ENCODE measurements around the gene ARHGEF40. TPM values are rescaled to one million over a fixed set of nuclear protein-coding genes. Genes with fewer than 3 reads are reported as not detected.
A peak's percentile ranks its signal among the peaks of the same experiment; 100 is the strongest.

Gene ARHGEF40
- total RNA-seq, 1 experiment from 2014 or later, result 74.2 TPM

DNA sequence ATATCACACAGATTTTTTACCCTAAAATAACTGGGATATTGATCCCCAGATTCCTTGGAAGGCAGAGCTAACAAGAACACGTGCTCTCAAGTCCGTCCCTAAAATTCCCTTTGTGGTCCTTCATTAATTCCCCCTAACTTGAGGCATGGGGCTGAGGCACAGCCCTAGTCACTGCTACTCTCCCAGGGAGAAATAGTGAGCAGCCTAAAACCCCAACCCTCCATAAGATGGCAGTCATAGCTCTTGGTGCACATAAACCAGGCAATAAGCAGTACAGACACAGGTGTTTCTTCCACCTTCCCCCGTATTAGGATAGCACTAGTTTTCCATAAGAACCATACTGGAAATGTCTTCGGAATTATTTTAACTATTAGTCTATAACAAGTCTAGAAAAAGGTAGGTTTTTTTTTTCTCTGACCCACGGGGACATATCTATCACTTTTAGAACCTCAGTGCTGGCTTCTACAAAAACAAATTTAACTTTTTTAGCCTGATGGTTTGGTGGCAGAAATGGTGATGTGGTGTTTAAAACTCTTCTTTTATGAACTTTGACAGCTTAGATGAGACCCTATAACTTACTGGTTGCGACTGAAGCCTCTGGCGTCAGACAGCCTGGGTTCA is 3.1 kb upstream of the ARHGEF40 start:
- no peak overlapping the region for H3K27ac Mint-ChIP-seq
- peaks cover 6% of the 10 kb centered on the region; the same call in 1 of the 2 replicates for H3K27me3 Mint-ChIP-seq (ENCODE audit: low read depth)
- DNase-seq (ENCODE audit: low spot score) (no peak), ATAC-seq (no peak)
- peaks cover 21% of the 10 kb centered on the region for H3K4me1 Mint-ChIP-seq
- POLR2A ChIA-PET, result no interaction called here
- no peaks in the 10 kb centered on the region for H3K9me3 Mint-ChIP-seq
- no peaks in the 10 kb centered on the region for H3K36me3 Mint-ChIP-seq
- CTCF ChIA-PET, result interaction anchor here (0.7 to 5.9 kb wide), 14 partner anchors 15 to 422 kb away, joined by 3 to 142 read pairs (median 5); partner anchors contain the start of genes SLC39A2, TMEM253 and ZNF219
- no peak overlapping the region for H3K4me3 Mint-ChIP-seq
- TF ChIP-seq, protein P1, sequence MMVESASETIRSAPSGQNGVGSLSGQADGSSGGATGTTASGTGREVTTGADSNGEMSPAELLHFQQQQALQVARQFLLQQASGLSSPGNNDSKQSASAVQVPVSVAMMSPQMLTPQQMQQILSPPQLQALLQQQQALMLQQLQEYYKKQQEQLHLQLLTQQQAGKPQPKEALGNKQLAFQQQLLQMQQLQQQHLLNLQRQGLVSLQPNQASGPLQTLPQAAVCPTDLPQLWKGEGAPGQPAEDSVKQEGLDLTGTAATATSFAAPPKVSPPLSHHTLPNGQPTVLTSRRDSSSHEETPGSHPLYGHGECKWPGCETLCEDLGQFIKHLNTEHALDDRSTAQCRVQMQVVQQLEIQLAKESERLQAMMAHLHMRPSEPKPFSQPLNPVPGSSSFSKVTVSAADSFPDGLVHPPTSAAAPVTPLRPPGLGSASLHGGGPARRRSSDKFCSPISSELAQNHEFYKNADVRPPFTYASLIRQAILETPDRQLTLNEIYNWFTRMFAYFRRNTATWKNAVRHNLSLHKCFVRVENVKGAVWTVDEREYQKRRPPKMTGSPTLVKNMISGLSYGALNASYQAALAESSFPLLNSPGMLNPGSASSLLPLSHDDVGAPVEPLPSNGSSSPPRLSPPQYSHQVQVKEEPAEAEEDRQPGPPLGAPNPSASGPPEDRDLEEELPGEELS (CRISPR knock-in tag; IDR thresholded peaks at IDR 0.05), result no peak
- no peak for TF ChIP-seq ZNF232 (CRISPR knock-in tag; IDR thresholded peaks at IDR 0.05)

DNA sequence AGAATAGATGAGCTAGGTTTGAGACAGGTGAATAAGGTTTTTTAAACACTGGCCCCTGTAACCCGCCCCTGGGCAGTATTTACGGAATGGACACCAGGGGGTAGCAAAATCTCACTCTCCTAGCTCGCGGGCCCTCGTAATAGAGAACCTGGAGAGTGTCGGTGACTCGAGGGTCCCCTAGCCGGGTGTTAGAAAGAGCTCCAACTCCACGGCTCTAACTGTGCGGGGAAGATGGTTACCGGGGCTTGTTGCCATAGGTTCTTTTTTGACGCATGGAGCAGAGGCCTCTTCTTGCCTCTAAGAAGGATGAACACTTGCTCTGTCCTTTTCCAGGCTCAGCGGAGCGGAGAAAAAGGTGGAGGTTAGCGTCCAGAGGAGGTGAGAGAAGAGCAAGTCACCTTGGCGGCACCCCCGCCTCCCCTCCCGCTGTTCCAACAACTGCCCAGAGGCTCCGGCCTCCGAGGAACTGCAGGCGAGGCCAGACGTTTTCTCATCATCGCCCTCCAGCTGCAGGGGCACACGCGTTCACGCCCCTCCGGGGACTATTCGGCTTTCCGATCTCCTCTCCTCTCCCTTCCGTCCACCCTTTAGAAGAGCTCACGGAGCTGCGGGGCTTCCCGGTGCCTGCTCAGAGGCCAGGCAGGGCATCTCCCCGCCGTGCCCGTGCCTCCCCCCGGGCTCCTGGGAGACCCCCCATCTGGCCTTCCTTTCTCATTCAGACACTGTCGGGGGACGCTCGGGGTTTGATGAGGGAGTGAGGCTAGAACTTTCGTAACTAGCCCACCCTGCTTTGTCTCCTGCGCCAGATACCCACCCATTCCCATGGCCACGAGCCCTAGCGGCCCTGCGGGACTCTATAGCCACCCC is 1.4 kb upstream of the ARHGEF40 start:
- Mint-ChIP-seq H3K27me3 (ENCODE audit: low read depth) (peaks cover 6% of the 10 kb centered on the region; the same call in 1 of the 2 replicates), H3K4me3 (peak overlapping the region; percentile 89), H3K36me3 (peaks cover 10% of the 10 kb centered on the region), H3K4me1 (peaks cover 33% of the 10 kb centered on the region), H3K9me3 (no peaks in the 10 kb centered on the region), H3K27ac (peak overlapping the region; percentile 72; the same call in 1 of the 2 replicates)
- TF ChIP-seq ELF4 (CRISPR knock-in tag; IDR thresholded peaks at IDR 0.05; ENCODE audit: low read depth) (no peak), CREM (CRISPR knock-in tag; IDR thresholded peaks at IDR 0.05) (no peak), FOXK1 (CRISPR knock-in tag; IDR thresholded peaks at IDR 0.05) (0 out of 2 replicates have a peak, but pooled peaks have one; percentile 7), ZNF396 (CRISPR knock-in tag; IDR thresholded peaks at IDR 0.05; ENCODE audit: borderline replicate concordance) (no peak)
- TF ChIP-seq, protein P2, sequence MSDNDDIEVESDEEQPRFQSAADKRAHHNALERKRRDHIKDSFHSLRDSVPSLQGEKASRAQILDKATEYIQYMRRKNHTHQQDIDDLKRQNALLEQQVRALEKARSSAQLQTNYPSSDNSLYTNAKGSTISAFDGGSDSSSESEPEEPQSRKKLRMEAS (CRISPR knock-in tag; IDR thresholded peaks at IDR 0.05), result peak; percentile 24; the same call in 1 of the 2 replicates
- TF ChIP-seq, protein P3, sequence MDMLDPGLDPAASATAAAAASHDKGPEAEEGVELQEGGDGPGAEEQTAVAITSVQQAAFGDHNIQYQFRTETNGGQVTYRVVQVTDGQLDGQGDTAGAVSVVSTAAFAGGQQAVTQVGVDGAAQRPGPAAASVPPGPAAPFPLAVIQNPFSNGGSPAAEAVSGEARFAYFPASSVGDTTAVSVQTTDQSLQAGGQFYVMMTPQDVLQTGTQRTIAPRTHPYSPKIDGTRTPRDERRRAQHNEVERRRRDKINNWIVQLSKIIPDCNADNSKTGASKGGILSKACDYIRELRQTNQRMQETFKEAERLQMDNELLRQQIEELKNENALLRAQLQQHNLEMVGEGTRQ (CRISPR knock-in tag; IDR thresholded peaks at IDR 0.05), result no peak
- DNase-seq (ENCODE audit: low spot score), result peak; percentile 62
- ChIA-PET POLR2A (interaction anchor here (0.9 to 1.4 kb wide), 8 partner anchors 19 to 36 kb away, joined by 3 to 8 read pairs (median 4); no protein-coding TSS in a partner anchor), CTCF (interaction anchor here (0.5 to 5.9 kb wide), 41 partner anchors 10 to 406 kb away, joined by 3 to 142 read pairs (median 4); partner anchors contain the start of genes NDRG2, SLC39A2, TMEM253 and ZNF219)
- 0 out of 2 replicates have a peak, but pooled peaks have one; percentile 0 for ATAC-seq

DNA sequence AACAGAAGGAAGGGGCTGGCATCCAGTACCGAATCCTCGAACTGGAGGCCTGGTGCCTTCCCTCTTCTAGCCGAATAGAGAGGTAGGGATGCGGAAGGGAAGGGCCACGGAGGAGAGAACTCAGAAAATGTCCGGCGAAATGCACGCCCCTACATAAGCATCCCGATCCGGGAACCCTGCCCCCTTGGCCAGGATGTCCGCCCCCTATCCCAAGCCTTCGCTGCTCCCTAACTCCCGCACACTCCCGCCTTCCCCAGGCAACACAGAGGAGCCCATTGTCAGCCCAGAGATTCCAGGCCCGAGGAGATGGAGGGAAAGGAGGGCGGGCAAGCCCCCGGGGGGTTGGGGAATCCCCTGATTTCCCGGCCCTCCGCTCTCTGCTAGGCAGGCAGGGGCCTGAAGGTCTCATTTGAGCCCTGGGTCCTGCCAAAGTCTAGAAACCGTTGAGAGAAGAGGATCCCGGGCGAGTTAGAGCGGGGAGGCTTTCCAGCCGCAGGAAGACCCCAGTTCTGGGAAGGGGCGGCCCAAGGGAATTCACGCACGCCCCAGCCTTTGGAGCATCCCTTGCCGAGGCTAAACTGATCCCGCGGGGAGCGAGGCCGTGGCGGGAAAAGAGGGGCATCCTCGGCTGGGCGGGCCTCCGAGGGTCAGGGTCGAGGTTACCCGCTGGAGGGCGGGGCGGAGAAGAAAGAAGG is 569 bp upstream of the ARHGEF40 start:
- H3K9me3 Mint-ChIP-seq, result no peaks in the 10 kb centered on the region
- POLR2A ChIA-PET, result interaction anchor here (1.1 to 3.0 kb wide), 6 partner anchors 18 to 43 kb away, joined by 4 to 74 read pairs (median 8); no protein-coding TSS in a partner anchor
- DNase-seq (ENCODE audit: low spot score) (peak; percentile 71), ATAC-seq (peak; percentile 23)
- peak overlapping the region; percentile 72 for H3K27ac Mint-ChIP-seq
- peaks cover 12% of the 10 kb centered on the region for H3K36me3 Mint-ChIP-seq
- peaks cover 6% of the 10 kb centered on the region; the same call in 1 of the 2 replicates for H3K27me3 Mint-ChIP-seq (ENCODE audit: low read depth)
- H3K4me1 Mint-ChIP-seq, result peaks cover 33% of the 10 kb centered on the region
- H3K4me3 Mint-ChIP-seq, result peak overlapping the region; percentile 89
- CTCF ChIA-PET, result interaction anchor here (0.8 to 5.9 kb wide), 30 partner anchors 11 to 196 kb away, joined by 3 to 165 read pairs (median 16); partner anchors contain the start of genes NDRG2, SLC39A2, TMEM253 and ZNF219
- TF ChIP-seq, protein P4, sequence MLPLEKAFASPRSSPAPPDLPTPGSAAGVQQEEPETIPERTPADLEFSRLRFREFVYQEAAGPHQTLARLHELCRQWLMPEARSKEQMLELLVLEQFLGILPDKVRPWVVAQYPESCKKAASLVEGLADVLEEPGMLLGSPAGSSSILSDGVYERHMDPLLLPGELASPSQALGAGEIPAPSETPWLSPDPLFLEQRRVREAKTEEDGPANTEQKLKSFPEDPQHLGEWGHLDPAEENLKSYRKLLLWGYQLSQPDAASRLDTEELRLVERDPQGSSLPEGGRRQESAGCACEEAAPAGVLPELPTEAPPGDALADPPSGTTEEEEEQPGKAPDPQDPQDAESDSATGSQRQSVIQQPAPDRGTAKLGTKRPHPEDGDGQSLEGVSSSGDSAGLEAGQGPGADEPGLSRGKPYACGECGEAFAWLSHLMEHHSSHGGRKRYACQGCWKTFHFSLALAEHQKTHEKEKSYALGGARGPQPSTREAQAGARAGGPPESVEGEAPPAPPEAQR (CRISPR knock-in tag; IDR thresholded peaks at IDR 0.05), result no peak
- TF ChIP-seq, protein P5, sequence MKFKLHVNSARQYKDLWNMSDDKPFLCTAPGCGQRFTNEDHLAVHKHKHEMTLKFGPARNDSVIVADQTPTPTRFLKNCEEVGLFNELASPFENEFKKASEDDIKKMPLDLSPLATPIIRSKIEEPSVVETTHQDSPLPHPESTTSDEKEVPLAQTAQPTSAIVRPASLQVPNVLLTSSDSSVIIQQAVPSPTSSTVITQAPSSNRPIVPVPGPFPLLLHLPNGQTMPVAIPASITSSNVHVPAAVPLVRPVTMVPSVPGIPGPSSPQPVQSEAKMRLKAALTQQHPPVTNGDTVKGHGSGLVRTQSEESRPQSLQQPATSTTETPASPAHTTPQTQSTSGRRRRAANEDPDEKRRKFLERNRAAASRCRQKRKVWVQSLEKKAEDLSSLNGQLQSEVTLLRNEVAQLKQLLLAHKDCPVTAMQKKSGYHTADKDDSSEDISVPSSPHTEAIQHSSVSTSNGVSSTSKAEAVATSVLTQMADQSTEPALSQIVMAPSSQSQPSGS (CRISPR knock-in tag; IDR thresholded peaks at IDR 0.05; ENCODE audit: borderline replicate concordance, low read depth), result no peak
- TF ChIP-seq, protein P2 (CRISPR knock-in tag; IDR thresholded peaks at IDR 0.05), result no peak
- TF ChIP-seq, protein P6, sequence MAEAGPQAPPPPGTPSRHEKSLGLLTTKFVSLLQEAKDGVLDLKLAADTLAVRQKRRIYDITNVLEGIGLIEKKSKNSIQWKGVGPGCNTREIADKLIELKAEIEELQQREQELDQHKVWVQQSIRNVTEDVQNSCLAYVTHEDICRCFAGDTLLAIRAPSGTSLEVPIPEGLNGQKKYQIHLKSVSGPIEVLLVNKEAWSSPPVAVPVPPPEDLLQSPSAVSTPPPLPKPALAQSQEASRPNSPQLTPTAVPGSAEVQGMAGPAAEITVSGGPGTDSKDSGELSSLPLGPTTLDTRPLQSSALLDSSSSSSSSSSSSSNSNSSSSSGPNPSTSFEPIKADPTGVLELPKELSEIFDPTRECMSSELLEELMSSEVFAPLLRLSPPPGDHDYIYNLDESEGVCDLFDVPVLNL (CRISPR knock-in tag; IDR thresholded peaks at IDR 0.05; ENCODE audit: borderline replicate concordance, low read depth), result 0 out of 2 replicates have a peak, but pooled peaks have one; percentile 64
- TF ChIP-seq, protein P7, sequence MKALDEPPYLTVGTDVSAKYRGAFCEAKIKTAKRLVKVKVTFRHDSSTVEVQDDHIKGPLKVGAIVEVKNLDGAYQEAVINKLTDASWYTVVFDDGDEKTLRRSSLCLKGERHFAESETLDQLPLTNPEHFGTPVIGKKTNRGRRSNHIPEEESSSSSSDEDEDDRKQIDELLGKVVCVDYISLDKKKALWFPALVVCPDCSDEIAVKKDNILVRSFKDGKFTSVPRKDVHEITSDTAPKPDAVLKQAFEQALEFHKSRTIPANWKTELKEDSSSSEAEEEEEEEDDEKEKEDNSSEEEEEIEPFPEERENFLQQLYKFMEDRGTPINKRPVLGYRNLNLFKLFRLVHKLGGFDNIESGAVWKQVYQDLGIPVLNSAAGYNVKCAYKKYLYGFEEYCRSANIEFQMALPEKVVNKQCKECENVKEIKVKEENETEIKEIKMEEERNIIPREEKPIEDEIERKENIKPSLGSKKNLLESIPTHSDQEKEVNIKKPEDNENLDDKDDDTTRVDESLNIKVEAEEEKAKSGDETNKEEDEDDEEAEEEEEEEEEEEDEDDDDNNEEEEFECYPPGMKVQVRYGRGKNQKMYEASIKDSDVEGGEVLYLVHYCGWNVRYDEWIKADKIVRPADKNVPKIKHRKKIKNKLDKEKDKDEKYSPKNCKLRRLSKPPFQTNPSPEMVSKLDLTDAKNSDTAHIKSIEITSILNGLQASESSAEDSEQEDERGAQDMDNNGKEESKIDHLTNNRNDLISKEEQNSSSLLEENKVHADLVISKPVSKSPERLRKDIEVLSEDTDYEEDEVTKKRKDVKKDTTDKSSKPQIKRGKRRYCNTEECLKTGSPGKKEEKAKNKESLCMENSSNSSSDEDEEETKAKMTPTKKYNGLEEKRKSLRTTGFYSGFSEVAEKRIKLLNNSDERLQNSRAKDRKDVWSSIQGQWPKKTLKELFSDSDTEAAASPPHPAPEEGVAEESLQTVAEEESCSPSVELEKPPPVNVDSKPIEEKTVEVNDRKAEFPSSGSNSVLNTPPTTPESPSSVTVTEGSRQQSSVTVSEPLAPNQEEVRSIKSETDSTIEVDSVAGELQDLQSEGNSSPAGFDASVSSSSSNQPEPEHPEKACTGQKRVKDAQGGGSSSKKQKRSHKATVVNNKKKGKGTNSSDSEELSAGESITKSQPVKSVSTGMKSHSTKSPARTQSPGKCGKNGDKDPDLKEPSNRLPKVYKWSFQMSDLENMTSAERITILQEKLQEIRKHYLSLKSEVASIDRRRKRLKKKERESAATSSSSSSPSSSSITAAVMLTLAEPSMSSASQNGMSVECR (CRISPR knock-in tag; IDR thresholded peaks at IDR 0.05; ENCODE audit: borderline replicate concordance), result 0 out of 2 replicates have a peak, but pooled peaks have one; percentile 49
- TF ChIP-seq ZNF416 (CRISPR knock-in tag; IDR thresholded peaks at IDR 0.05), result no peak

Measured in WTC11 (cell line).